A673 (cell line): ENCODE measurements around the gene RNF10. TPM values are rescaled to one million over a fixed set of nuclear protein-coding genes. Genes with fewer than 3 reads are reported as not detected.
A peak's percentile ranks its signal among the peaks of the same experiment; 100 is the strongest.

ENCODE experiments used
- BruUV-seq: library from RNA; stranded (reverse); fragments of 400-500 nt; replicated peaks from 2 replicates; lab custom pipeline; 2021; lab: Mats Ljungman, UMichigan
- CTCF ChIA-PET: fragments of 300-600 bp; sonication (Branson Sonifier 250); formaldehyde crosslinking; loops from one replicate; lab custom pipeline; 2022; ENCODE audit warnings: antibody characterized with exemption; lab: Charles Lee
- POLR2A ChIA-PET: fragments of 300-600 bp; sonication (Branson Sonifier 250); formaldehyde crosslinking; loops from one replicate; lab custom pipeline; 2022; ENCODE audit warnings: antibody characterized with exemption; ENCODE audit not compliant: low non-redundant PET; lab: Charles Lee
- DNase-seq: peaks from one replicate; pipeline ENCODE4 v3.0.0-alpha.2; 2015; ENCODE audit warnings: low spot score
- H3K27ac ChIP-seq: fragments of 200-600 bp; sonication (generic); 2 replicates; pipeline ENCODE4 v1.5.1; 2016; ENCODE audit warnings: mixed run types, low read depth, mild to moderate bottlenecking, mixed read lengths, antibody characterized with exemption, low read length; ENCODE audit not compliant: poor library complexity, severe bottlenecking
- H3K27me3 ChIP-seq: fragments of 200-600 bp; sonication (generic); replicated peaks from 2 replicates; pipeline ENCODE4 v1.6.1; 2017; ENCODE audit warnings: mixed run types, low read depth, mild to moderate bottlenecking, mixed read lengths, antibody characterized with exemption, low read length; ENCODE audit not compliant: insufficient read depth, poor library complexity
- H3K36me3 ChIP-seq: fragments of 200-600 bp; sonication (generic); 2 replicates; pipeline ENCODE4 v1.6.1; 2016; ENCODE audit warnings: mixed run types, mild to moderate bottlenecking, mixed read lengths, antibody characterized with exemption, low read length; ENCODE audit not compliant: insufficient read depth, poor library complexity, severe bottlenecking
- H3K4me1 ChIP-seq: fragments of 200-600 bp; sonication (generic); 2 replicates; pipeline ENCODE4 v1.6.1; 2017; ENCODE audit warnings: mixed run types, mild to moderate bottlenecking, mixed read lengths, antibody characterized with exemption, low read length; ENCODE audit not compliant: insufficient read depth, poor library complexity, severe bottlenecking
- H3K4me3 ChIP-seq: fragments of 200-600 bp; sonication (generic); 2 replicates; pipeline ENCODE4 v1.5.1; 2016; ENCODE audit warnings: low read depth, mixed run types, mild to moderate bottlenecking, mixed read lengths, low read length; ENCODE audit not compliant: poor library complexity, severe bottlenecking
- H3K9me3 ChIP-seq: fragments of 200-600 bp; sonication (generic); 2 replicates; pipeline ENCODE4 v1.6.1; 2016; ENCODE audit warnings: mixed run types, low read depth, mild to moderate bottlenecking, mixed read lengths, antibody characterized with exemption, low read length; ENCODE audit not compliant: poor library complexity, severe bottlenecking
- CTCF ChIP-seq: fragments of 300-800, 200-600 bp; sonication (generic); conservative IDR thresholded peaks from 2 replicates; pipeline ENCODE4 v1.5.1; 2017; ENCODE audit warnings: low read depth, mild to moderate bottlenecking, antibody characterized with exemption, low read length, moderate library complexity, mixed read lengths
- EZH2 ChIP-seq: fragments of 200-600 bp; sonication (generic); IDR thresholded peaks from 2 replicates; pipeline ENCODE4 v1.6.1; 2017; ENCODE audit warnings: borderline replicate concordance, low read depth, mild to moderate bottlenecking, mixed read lengths, antibody characterized with exemption, low read length; ENCODE audit not compliant: poor library complexity, severe bottlenecking
- intact Hi-C: fragments of 100-400 bp; cut with micrococcal nuclease; formaldehyde crosslinking; loops from one replicate; pipeline ENCODE4 v1.10.0; 2022; ENCODE audit not compliant: unreplicated experiment
- total RNA-seq: library from RNA; stranded (reverse); gene quantifications from 2 replicates; pipeline ENCODE4 v1.2.3, GENCODE V29; 2021

Gene RNF10
- total RNA-seq, 1 experiment from 2014 or later: 240 TPM

GRCh38 chr12:120497524-120498150 is 36.5 kb upstream of the RNF10 start:
- ChIA-PET CTCF (interaction anchor here (0.6 kb wide), 1 partner anchor 85 kb away, joined by 3 read pairs; no protein-coding TSS in a partner anchor), POLR2A (no interaction called here)
- intact Hi-C loops: loop anchor here (2.0 kb wide), 1 partner anchor 29 kb away; the partner anchor contains the start of gene SRSF9
- H3K9me3 ChIP-seq: no peaks in the 10 kb centered on the region
- no peak overlapping the region for H3K27ac ChIP-seq
- TF ChIP-seq EZH2 (no peak), CTCF (no peak)
- peak overlapping the region; percentile 93 for H3K4me3 ChIP-seq
- no peak for DNase-seq
- H3K27me3 ChIP-seq: no peaks in the 10 kb centered on the region
- H3K36me3 ChIP-seq: peaks cover 34% of the 10 kb centered on the region
- peaks cover 17% of the 10 kb centered on the region for H3K4me1 ChIP-seq
- no TSS peak for BruUV-seq

- BruUV-seq: no TSS peak
- ChIA-PET POLR2A (interaction anchor here (0.6 kb wide), 1 partner anchor 16 kb away, joined by 3 read pairs; no protein-coding TSS in a partner anchor), CTCF (no interaction called here)
- intact Hi-C loops: no loop called here
- peak overlapping the region; percentile 1 for H3K27ac ChIP-seq
- H3K4me1 ChIP-seq: peaks cover 17% of the 10 kb centered on the region
- H3K9me3 ChIP-seq: no peaks in the 10 kb centered on the region
- H3K27me3 ChIP-seq: no peaks in the 10 kb centered on the region
- no peak overlapping the region for H3K4me3 ChIP-seq
- peaks cover 42% of the 10 kb centered on the region for H3K36me3 ChIP-seq
- TF ChIP-seq CTCF (no peak), EZH2 (no peak)
- DNase-seq: no peak
Measured at GRCh38 chr12:120498870-120499515, 35.2 kb upstream of the RNF10 start.

GRCh38 chr12:120500581-120500980 is 33.6 kb upstream of the RNF10 start:
- BruUV-seq: no TSS peak
- DNase-seq: no peak
- intact Hi-C loops: no loop called here
- POLR2A ChIA-PET: no interaction called here
- Histone ChIP-seq H3K27ac (no peak overlapping the region), H3K4me3 (no peak overlapping the region), H3K4me1 (peaks cover 9% of the 10 kb centered on the region), H3K27me3 (no peaks in the 10 kb centered on the region), H3K36me3 (peaks cover 43% of the 10 kb centered on the region), H3K9me3 (no peaks in the 10 kb centered on the region)
- TF ChIP-seq EZH2 (no peak), CTCF (no peak)
- CTCF ChIA-PET: no interaction called here
